ENCODE measurements around the gene EFCAB6.

Gene EFCAB6

DNA sequence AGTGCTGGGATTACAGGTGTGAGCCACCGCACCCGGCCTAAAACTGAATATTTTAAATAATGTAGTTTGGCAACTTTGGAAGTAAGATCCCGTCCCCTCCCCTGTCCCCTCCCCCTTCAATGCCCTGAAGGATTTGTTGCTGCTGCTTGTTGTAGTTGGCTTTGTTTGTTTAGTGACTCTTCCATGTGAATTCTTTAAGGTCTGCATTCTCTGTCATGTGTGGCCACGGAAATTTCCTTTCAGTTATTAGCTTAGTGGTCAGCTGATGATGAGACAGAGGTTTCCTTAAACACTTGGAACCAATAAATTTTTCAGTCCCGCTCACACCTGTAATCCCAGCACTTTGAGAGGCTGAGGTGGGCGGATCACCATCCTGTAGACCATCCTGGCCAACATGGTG, 290.4 kb downstream of the EFCAB6 start:
- Histone ChIP-seq H3K9me3 (ENCODE audit: control insufficient read depth, low read length) (no peaks in the 10 kb centered on the region), H3K9ac (ENCODE audit: low read length) (no peak overlapping the region), H3K27me3 (ENCODE audit: control insufficient read depth, insufficient read depth, low read length) (peaks cover 11% of the 10 kb centered on the region), H3K36me3 (ENCODE audit: control insufficient read depth, insufficient read depth, low read length) (no peaks in the 10 kb centered on the region), H3K4me3 (ENCODE audit: low read length) (no peak overlapping the region), H3K4me1 (ENCODE audit: control insufficient read depth, insufficient read depth, low read length) (no peaks in the 10 kb centered on the region)

- Histone ChIP-seq H3K9ac (ENCODE audit: low read length) (no peak overlapping the region), H3K9me3 (ENCODE audit: control insufficient read depth, low read length) (no peaks in the 10 kb centered on the region), H3K4me3 (ENCODE audit: low read length) (no peak overlapping the region), H3K27me3 (ENCODE audit: control insufficient read depth, insufficient read depth, low read length) (peaks cover 8% of the 10 kb centered on the region), H3K4me1 (ENCODE audit: control insufficient read depth, insufficient read depth, low read length) (no peaks in the 10 kb centered on the region), H3K36me3 (ENCODE audit: control insufficient read depth, insufficient read depth, low read length) (no peaks in the 10 kb centered on the region)
These were observed 291.5 kb downstream of the EFCAB6 start for GRCh38 chr22:43520632-43521039.

- Histone ChIP-seq H3K4me1 (ENCODE audit: control insufficient read depth, insufficient read depth, low read length) (no peaks in the 10 kb centered on the region), H3K4me3 (ENCODE audit: low read length) (no peak overlapping the region), H3K9me3 (ENCODE audit: control insufficient read depth, low read length) (no peaks in the 10 kb centered on the region), H3K36me3 (ENCODE audit: control insufficient read depth, insufficient read depth, low read length) (no peaks in the 10 kb centered on the region), H3K27me3 (ENCODE audit: control insufficient read depth, insufficient read depth, low read length) (peaks cover 4% of the 10 kb centered on the region), H3K9ac (ENCODE audit: low read length) (no peak overlapping the region)
These were observed 295.0 kb downstream of the EFCAB6 start for GRCh38 chr22:43516996-43517635.

GRCh38 chr22:43516386-43516785, 295.7 kb downstream of the EFCAB6 start:
- H3K4me1 ChIP-seq (ENCODE audit: control insufficient read depth, insufficient read depth, low read length), result no peaks in the 10 kb centered on the region
- no peak overlapping the region for H3K9ac ChIP-seq (ENCODE audit: low read length)
- H3K27me3 ChIP-seq (ENCODE audit: control insufficient read depth, insufficient read depth, low read length), result peaks cover 4% of the 10 kb centered on the region
- no peaks in the 10 kb centered on the region for H3K36me3 ChIP-seq (ENCODE audit: control insufficient read depth, insufficient read depth, low read length)
- no peak overlapping the region for H3K4me3 ChIP-seq (ENCODE audit: low read length)
- H3K9me3 ChIP-seq (ENCODE audit: control insufficient read depth, low read length), result no peaks in the 10 kb centered on the region

DNA sequence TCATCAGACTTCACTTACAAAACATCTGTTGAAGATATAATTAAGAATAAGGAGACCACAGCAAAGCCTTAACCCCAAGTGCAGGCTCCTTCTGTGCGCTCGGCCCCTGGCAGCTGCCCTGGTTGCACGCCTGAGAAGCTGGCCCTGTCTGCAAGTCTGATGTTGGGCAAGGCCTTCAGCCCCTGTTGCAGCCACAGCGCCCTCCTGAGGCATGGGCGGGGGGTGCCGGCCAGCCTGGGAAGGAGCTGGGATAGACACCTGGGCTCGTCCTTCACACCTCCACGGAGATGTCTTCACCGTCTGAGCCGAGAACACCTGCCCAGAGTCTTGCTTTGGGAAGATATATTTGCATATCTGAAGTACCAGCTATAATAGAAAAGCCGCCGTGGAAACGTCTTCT, 296.2 kb downstream of the EFCAB6 start:
- H3K27me3 ChIP-seq (ENCODE audit: control insufficient read depth, insufficient read depth, low read length), result peaks cover 4% of the 10 kb centered on the region

DNA sequence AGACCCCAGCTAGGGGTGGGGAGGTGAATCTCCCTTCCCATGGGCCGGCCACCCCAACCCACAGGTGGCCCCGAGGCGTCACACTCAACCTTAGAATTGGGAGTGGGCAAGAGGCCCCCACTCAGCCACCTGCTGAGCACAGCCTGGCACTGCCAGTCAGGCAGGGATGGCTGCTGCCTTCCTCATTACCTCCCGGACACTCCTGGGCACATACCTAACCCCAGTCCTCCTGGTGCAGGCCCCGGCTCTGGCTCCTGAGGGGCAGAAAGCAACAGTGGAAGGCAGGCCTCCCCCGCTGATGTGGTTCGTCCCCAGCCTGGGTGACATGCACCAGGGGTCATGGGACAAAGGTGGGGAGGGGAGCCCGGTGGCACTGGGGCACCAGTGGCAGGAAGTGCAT, 296.7 kb downstream of the EFCAB6 start:
- H3K4me1 ChIP-seq (ENCODE audit: control insufficient read depth, insufficient read depth, low read length), result no peaks in the 10 kb centered on the region
- no peaks in the 10 kb centered on the region for H3K36me3 ChIP-seq (ENCODE audit: control insufficient read depth, insufficient read depth, low read length)
- H3K9ac ChIP-seq (ENCODE audit: low read length), result no peak overlapping the region
- H3K27me3 ChIP-seq (ENCODE audit: control insufficient read depth, insufficient read depth, low read length), result peaks cover 4% of the 10 kb centered on the region
- no peak overlapping the region for H3K4me3 ChIP-seq (ENCODE audit: low read length)
- no peaks in the 10 kb centered on the region for H3K9me3 ChIP-seq (ENCODE audit: control insufficient read depth, low read length)

More for the DNA sequence above, 296.2 kb downstream of the EFCAB6 start:
- Histone ChIP-seq H3K4me3 (ENCODE audit: low read length) (no peak overlapping the region), H3K4me1 (ENCODE audit: control insufficient read depth, insufficient read depth, low read length) (no peaks in the 10 kb centered on the region), H3K9ac (ENCODE audit: low read length) (no peak overlapping the region), H3K9me3 (ENCODE audit: control insufficient read depth, low read length) (no peaks in the 10 kb centered on the region), H3K36me3 (ENCODE audit: control insufficient read depth, insufficient read depth, low read length) (no peaks in the 10 kb centered on the region)

DNA sequence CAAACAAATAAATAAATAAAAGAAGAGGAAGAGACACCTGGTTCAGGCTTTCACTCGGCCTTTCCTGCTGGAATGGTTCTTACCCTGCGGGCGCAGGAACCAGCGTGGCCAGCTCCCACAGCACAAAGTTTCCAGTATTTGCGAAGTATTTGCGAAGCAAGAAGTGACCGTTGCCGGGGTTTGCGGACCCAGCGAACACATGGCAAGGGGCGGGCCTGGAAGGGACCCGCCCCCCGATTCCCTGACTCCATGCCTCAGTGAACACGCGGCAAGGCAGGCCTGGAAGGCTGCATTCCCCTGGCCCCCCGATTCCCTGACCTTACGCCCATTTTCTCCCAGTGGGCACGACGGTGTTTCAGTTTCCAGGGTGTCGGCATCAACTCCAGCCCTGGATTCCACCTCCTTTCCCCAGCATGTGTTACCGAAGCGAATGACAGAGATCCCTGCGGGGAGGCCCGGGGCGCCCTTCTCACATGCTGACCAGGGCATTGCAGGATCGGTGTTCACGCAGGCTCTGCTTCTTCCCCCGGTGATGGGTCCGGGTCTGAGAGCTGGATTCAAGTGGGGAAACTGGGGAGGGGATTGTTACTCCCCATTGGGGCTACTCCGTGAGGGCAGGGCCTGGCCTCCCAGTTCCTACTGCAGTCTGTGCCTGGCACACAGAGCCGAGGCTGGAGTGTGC, 297.5 kb downstream of the EFCAB6 start:
- Histone ChIP-seq H3K9me3 (ENCODE audit: control insufficient read depth, low read length) (no peaks in the 10 kb centered on the region), H3K4me3 (ENCODE audit: low read length) (no peak overlapping the region), H3K4me1 (ENCODE audit: control insufficient read depth, insufficient read depth, low read length) (no peaks in the 10 kb centered on the region), H3K27me3 (ENCODE audit: control insufficient read depth, insufficient read depth, low read length) (peaks cover 4% of the 10 kb centered on the region), H3K9ac (ENCODE audit: low read length) (no peak overlapping the region), H3K36me3 (ENCODE audit: control insufficient read depth, insufficient read depth, low read length) (no peaks in the 10 kb centered on the region)

DNA sequence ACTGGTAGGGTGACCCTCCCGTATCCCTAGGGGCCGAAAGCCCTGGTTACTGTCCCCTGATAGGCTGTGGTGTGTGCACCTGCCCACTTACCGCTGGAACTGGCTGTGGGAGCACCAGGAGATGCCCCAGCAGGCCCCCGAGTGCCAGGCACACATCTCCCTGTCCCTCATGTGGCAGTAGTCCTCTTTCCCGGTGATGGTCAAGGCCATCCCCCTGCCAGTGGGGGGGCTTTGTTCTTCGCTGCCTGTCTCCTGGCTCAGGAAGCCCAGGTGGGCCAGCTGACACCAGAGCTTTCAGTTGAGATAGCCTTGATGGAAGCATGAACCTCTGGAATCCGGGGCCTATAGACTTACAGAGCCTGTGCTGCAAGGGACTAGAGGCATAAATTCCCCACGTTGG, 299.8 kb downstream of the EFCAB6 start:
- H3K36me3 ChIP-seq (ENCODE audit: control insufficient read depth, insufficient read depth, low read length), result no peaks in the 10 kb centered on the region
- peaks cover 4% of the 10 kb centered on the region for H3K27me3 ChIP-seq (ENCODE audit: control insufficient read depth, insufficient read depth, low read length)
- no peaks in the 10 kb centered on the region for H3K9me3 ChIP-seq (ENCODE audit: control insufficient read depth, low read length)
- no peaks in the 10 kb centered on the region for H3K4me1 ChIP-seq (ENCODE audit: control insufficient read depth, insufficient read depth, low read length)
- no peak overlapping the region for H3K4me3 ChIP-seq (ENCODE audit: low read length)
- no peak overlapping the region for H3K9ac ChIP-seq (ENCODE audit: low read length)

DNA sequence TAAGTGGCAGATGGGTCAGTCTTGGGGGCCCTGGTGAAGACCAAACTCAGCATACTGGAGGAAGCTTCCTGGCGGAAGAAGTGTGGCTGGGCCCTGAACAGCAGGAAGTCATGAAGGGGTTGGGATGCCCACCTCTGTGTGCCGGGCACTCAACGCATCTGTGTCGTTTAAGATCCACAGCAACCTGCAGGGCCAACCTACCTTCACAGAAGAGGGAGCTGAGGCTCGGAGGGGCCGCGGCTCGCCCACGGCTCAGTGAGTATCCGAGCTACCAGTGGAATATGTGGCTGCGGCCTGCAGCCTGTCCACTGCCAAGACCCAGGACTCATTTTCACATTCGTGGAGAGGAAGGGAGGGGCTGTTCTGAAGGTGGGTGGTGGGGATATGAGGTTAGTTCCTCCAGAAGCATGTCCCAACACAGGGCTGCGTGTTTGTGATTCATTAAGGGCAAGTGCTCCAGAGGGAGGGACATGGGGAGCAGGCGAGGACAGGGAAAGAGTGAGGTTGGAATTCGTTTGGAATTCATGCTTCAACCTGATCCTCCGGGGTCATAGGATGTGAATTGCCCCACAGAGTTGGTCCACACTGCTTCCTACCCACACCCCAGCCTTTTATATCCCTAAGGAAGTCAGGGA, 300.7 kb downstream of the EFCAB6 start:
- no peaks in the 10 kb centered on the region for H3K36me3 ChIP-seq (ENCODE audit: control insufficient read depth, insufficient read depth, low read length)
- H3K4me3 ChIP-seq (ENCODE audit: low read length), result no peak overlapping the region

GRCh38 chr22:43510281-43511070, 301.6 kb downstream of the EFCAB6 start:
- no peaks in the 10 kb centered on the region for H3K36me3 ChIP-seq (ENCODE audit: control insufficient read depth, insufficient read depth, low read length)
- H3K9me3 ChIP-seq (ENCODE audit: control insufficient read depth, low read length), result no peaks in the 10 kb centered on the region
- no peak overlapping the region for H3K9ac ChIP-seq (ENCODE audit: low read length)
- H3K27me3 ChIP-seq (ENCODE audit: control insufficient read depth, insufficient read depth, low read length), result peaks cover 2% of the 10 kb centered on the region
- H3K4me3 ChIP-seq (ENCODE audit: low read length), result no peak overlapping the region
- H3K4me1 ChIP-seq (ENCODE audit: control insufficient read depth, insufficient read depth, low read length), result no peaks in the 10 kb centered on the region

More for the DNA sequence above, 300.7 kb downstream of the EFCAB6 start:
- Histone ChIP-seq H3K27me3 (ENCODE audit: control insufficient read depth, insufficient read depth, low read length) (peaks cover 4% of the 10 kb centered on the region), H3K9me3 (ENCODE audit: control insufficient read depth, low read length) (no peaks in the 10 kb centered on the region), H3K9ac (ENCODE audit: low read length) (no peak overlapping the region), H3K4me1 (ENCODE audit: control insufficient read depth, insufficient read depth, low read length) (no peaks in the 10 kb centered on the region)

DNA sequence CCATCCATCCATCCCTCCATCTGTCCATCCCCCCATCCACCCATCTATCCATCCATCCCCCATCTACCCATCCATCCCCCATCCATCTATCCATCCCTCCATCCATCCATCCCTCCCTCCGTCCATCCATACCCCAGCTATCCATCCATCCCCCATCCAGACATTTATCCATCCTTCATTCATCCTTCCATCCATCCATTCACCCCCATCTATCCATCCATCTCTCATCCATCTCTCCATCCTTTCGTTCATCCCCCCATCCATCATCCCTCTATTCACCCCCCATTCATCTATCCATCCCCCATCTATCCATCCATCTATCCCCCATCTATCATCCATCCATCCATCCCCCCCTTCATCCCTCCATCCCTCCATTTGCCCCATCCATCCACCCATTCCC, 302.8 kb downstream of the EFCAB6 start:
- H3K9ac ChIP-seq (ENCODE audit: low read length), result no peak overlapping the region
- no peaks in the 10 kb centered on the region for H3K4me1 ChIP-seq (ENCODE audit: control insufficient read depth, insufficient read depth, low read length)
- no peaks in the 10 kb centered on the region for H3K27me3 ChIP-seq (ENCODE audit: control insufficient read depth, insufficient read depth, low read length)

DNA sequence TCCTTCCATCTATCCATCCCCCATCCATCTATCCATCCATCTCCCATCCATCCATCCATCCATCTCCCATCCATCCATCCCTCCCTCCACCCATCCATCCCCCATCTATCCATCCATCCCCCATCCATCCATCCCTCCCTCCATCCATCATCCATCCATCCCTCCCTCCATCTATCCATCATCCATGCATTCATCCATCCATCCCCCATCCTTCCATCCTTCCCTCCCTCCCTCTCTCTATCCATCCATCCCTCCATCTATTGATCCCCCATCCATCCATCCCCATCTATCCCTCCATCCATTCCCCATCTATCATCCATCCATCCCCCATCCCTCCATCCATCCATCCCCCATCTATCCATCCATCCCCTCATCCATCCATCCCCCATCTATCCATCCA, 303.6 kb downstream of the EFCAB6 start:
- Histone ChIP-seq H3K9ac (ENCODE audit: low read length) (no peak overlapping the region), H3K9me3 (ENCODE audit: control insufficient read depth, low read length) (no peaks in the 10 kb centered on the region), H3K4me1 (ENCODE audit: control insufficient read depth, insufficient read depth, low read length) (no peaks in the 10 kb centered on the region), H3K4me3 (ENCODE audit: low read length) (no peak overlapping the region), H3K27me3 (ENCODE audit: control insufficient read depth, insufficient read depth, low read length) (no peaks in the 10 kb centered on the region), H3K36me3 (ENCODE audit: control insufficient read depth, insufficient read depth, low read length) (no peaks in the 10 kb centered on the region)

More for the DNA sequence above, 302.8 kb downstream of the EFCAB6 start:
- Histone ChIP-seq H3K9me3 (ENCODE audit: control insufficient read depth, low read length) (no peaks in the 10 kb centered on the region), H3K4me3 (ENCODE audit: low read length) (no peak overlapping the region), H3K36me3 (ENCODE audit: control insufficient read depth, insufficient read depth, low read length) (no peaks in the 10 kb centered on the region)
